Adrenal gland (tissue), 5 donors: ENCODE results near the gene CDNF.
"Not testable (repeated sequence)": the region's sequence is repeated elsewhere in the genome, so short reads cannot be mapped to it uniquely, and the experiment has no call there.

Source experiments
- POLR2A ChIP-seq, 2 donors: fragments of 450-650 bp; IDR thresholded peaks; one replicate each; pipeline ENCODE4 v1.6.1; 2017; ENCODE audit warnings: antibody characterized with exemption in 2 of 2, mild to moderate bottlenecking in 2 of 2, moderate library complexity in 1 of 2
- TF ChIP-seq, protein P1 (sequence below), 6 experiments: fragments of 450-650 bp in 4 of 6; fragments of 200-600 bp in 2 of 6; sonication (generic) in 1 of 6; IDR thresholded peaks; 1 replicate in 5 of 6; 2 replicates in 1 of 6; pipeline versions ENCODE4 v1.5.1 to v1.8.0; 2016 to 2021; ENCODE audit warnings: antibody characterized with exemption in 6 of 6, mild to moderate bottlenecking in 2 of 6, moderate library complexity in 1 of 6
- donor health status: DM: no; HTN: no; CAD: no.

GRCh38 chr10:14864466-14864865 is 26.6 kb upstream of the CDNF start:
- not testable (repeated sequence) for TF ChIP-seq POLR2A (IDR thresholded peaks at IDR 0.05)
- TF ChIP-seq, protein P1, sequence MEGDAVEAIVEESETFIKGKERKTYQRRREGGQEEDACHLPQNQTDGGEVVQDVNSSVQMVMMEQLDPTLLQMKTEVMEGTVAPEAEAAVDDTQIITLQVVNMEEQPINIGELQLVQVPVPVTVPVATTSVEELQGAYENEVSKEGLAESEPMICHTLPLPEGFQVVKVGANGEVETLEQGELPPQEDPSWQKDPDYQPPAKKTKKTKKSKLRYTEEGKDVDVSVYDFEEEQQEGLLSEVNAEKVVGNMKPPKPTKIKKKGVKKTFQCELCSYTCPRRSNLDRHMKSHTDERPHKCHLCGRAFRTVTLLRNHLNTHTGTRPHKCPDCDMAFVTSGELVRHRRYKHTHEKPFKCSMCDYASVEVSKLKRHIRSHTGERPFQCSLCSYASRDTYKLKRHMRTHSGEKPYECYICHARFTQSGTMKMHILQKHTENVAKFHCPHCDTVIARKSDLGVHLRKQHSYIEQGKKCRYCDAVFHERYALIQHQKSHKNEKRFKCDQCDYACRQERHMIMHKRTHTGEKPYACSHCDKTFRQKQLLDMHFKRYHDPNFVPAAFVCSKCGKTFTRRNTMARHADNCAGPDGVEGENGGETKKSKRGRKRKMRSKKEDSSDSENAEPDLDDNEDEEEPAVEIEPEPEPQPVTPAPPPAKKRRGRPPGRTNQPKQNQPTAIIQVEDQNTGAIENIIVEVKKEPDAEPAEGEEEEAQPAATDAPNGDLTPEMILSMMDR (IDR thresholded peaks at IDR 0.05), result not testable (repeated sequence)
